ENCODE measurements around the gene AMBN.

AMBN gene

DNA sequence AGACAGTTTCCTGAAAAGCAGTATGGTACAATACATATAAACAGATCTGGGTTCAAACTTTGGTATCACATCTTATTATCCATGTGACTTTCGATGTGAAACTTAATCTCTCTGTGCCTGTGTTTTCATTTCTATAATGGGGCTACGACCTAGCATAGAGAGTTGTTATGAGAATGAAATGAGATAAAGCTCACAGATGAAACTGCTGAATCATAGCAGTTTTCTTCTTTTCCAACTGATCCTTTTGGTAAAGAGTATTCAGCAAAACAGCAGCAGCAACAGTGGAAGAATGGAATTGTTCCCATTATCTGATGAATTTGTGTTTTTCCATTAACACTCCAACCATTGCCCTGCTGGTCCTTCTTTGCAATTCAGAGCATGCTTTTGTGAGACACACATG lies 16.3 kb downstream of the AMBN start:
- DNase-seq: no peak
- Histone ChIP-seq H3K9me3 (ENCODE audit: control extremely low read depth in 1 of 5, control insufficient read depth in 4 of 5, insufficient read depth in 2 of 5, low read depth in 1 of 5, low read length in 4 of 5) (no peaks in the 10 kb centered on the region), H3K4me3 (ENCODE audit: control insufficient read depth in 1 of 7, extremely low read depth in 1 of 7, insufficient read depth in 4 of 7, low read depth in 2 of 7, low read length in 6 of 7) (no peak overlapping the region), H3K27me3 (replicated peaks in 2 of 5; ENCODE audit: control insufficient read depth in 4 of 5, insufficient read depth in 5 of 5, low read length in 4 of 5) (no peaks in the 10 kb centered on the region), H3K4me1 (ENCODE audit: control extremely low read depth in 1 of 4, control insufficient read depth in 4 of 4, insufficient read depth in 4 of 4, low read length in 3 of 4) (peaks cover 0 to 2% (median 1%) of the 10 kb centered on the region in 4 experiments), H3K27ac (ENCODE audit: insufficient read depth in 1 of 2, low read depth in 1 of 2, low read length in 2 of 2, poor library complexity in 1 of 2, severe bottlenecking in 2 of 2) (no peak overlapping the region), H3K36me3 (ENCODE audit: control insufficient read depth in 4 of 4, insufficient read depth in 4 of 4, low read length in 3 of 4) (no peaks in the 10 kb centered on the region)
- WGBS (ENCODE audit: insufficient coverage): no CpG with 5 or more reads among the region's 2 CpGs
- ChIA-PET CTCF (no interaction called here), POLR2A (no interaction called here)

- CTCF ChIA-PET: interaction anchor here (1.1 to 1.6 kb wide), 6 partner anchors 8 to 1098 kb away, joined by 3 read pairs; no protein-coding TSS in a partner anchor
- DNase-seq: no peak
- POLR2A ChIA-PET: no interaction called here
These were observed 21.5 kb downstream of the AMBN start for GRCh38 chr4:70613306-70614183.

GRCh38 chr4:70614184-70614555 lies 22.1 kb downstream of the AMBN start:
- Histone ChIP-seq H3K36me3 (ENCODE audit: control insufficient read depth in 4 of 4, insufficient read depth in 4 of 4, low read length in 3 of 4) (no peaks in the 10 kb centered on the region), H3K4me1 (ENCODE audit: control extremely low read depth in 1 of 4, control insufficient read depth in 4 of 4, insufficient read depth in 4 of 4, low read length in 3 of 4) (peaks cover 0 to 15% (median 12%) of the 10 kb centered on the region in 4 experiments), H3K4me3 (ENCODE audit: control insufficient read depth in 1 of 7, extremely low read depth in 1 of 7, insufficient read depth in 4 of 7, low read depth in 2 of 7, low read length in 6 of 7) (peak overlapping the region in 1 of 7 experiments; percentile 60), H3K27me3 (replicated peaks in 2 of 5; ENCODE audit: control insufficient read depth in 4 of 5, insufficient read depth in 5 of 5, low read length in 4 of 5) (no peaks in the 10 kb centered on the region), H3K27ac (ENCODE audit: insufficient read depth in 1 of 2, low read depth in 1 of 2, low read length in 2 of 2, poor library complexity in 1 of 2, severe bottlenecking in 2 of 2) (no peak overlapping the region), H3K9me3 (ENCODE audit: control extremely low read depth in 1 of 5, control insufficient read depth in 4 of 5, insufficient read depth in 2 of 5, low read depth in 1 of 5, low read length in 4 of 5) (no peaks in the 10 kb centered on the region)
- peak in 2 of 3 donors; percentile 50 to 59 for DNase-seq
- POLR2A ChIA-PET: no interaction called here
- CTCF ChIA-PET: interaction anchor here (0.6 to 1.6 kb wide), 5 partner anchors 8 to 1097 kb away, joined by 3 read pairs; no protein-coding TSS in a partner anchor
- WGBS (ENCODE audit: insufficient coverage): no CpG with 5 or more reads among the region's 3 CpGs

More at GRCh38 chr4:70613306-70614183, 21.5 kb downstream of the AMBN start:
- WGBS (ENCODE audit: insufficient coverage): 7% methylated on average over 4 of the region's 9 CpGs
- Histone ChIP-seq H3K27me3 (replicated peaks in 2 of 5; ENCODE audit: control insufficient read depth in 4 of 5, insufficient read depth in 5 of 5, low read length in 4 of 5) (no peaks in the 10 kb centered on the region), H3K36me3 (ENCODE audit: control insufficient read depth in 4 of 4, insufficient read depth in 4 of 4, low read length in 3 of 4) (no peaks in the 10 kb centered on the region), H3K9me3 (ENCODE audit: control extremely low read depth in 1 of 5, control insufficient read depth in 4 of 5, insufficient read depth in 2 of 5, low read depth in 1 of 5, low read length in 4 of 5) (no peaks in the 10 kb centered on the region), H3K4me1 (ENCODE audit: control extremely low read depth in 1 of 4, control insufficient read depth in 4 of 4, insufficient read depth in 4 of 4, low read length in 3 of 4) (peaks cover 0 to 15% (median 12%) of the 10 kb centered on the region in 4 experiments), H3K4me3 (ENCODE audit: control insufficient read depth in 1 of 7, extremely low read depth in 1 of 7, insufficient read depth in 4 of 7, low read depth in 2 of 7, low read length in 6 of 7) (peak overlapping the region in 2 of 7 experiments; percentile 22 to 60), H3K27ac (ENCODE audit: insufficient read depth in 1 of 2, low read depth in 1 of 2, low read length in 2 of 2, poor library complexity in 1 of 2, severe bottlenecking in 2 of 2) (no peak overlapping the region)

DNA sequence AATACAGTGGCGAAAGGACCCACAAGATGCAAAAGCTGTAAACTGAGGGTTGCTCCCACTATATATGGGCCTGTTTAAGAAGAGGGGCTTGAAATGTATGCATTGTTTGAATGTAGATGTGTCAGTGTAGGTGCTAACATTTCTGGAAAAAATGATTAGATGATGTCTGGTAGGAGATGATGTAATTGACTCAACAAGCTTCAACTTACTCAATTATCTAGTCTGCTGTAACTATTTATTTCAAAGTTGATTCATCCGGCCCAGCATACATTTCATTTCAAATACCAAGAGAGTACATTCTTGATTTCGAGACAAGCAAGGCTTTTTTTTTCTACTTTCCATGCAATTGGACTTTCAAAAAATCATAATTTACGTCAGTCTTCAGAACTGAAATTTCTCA lies 27.2 kb downstream of the AMBN start:
- peak in 2 of 3 donors; percentile 39 to 51 for DNase-seq
- ChIA-PET POLR2A (no interaction called here), CTCF (no interaction called here)
- H3K9me3 ChIP-seq (ENCODE audit: control extremely low read depth in 1 of 5, control insufficient read depth in 4 of 5, insufficient read depth in 2 of 5, low read depth in 1 of 5, low read length in 4 of 5): no peaks in the 10 kb centered on the region
- H3K27me3 ChIP-seq (replicated peaks in 2 of 5; ENCODE audit: control insufficient read depth in 4 of 5, insufficient read depth in 5 of 5, low read length in 4 of 5): no peaks in the 10 kb centered on the region
- peaks cover 0 to 5% (median 2%) of the 10 kb centered on the region in 4 experiments for H3K4me1 ChIP-seq (ENCODE audit: control extremely low read depth in 1 of 4, control insufficient read depth in 4 of 4, insufficient read depth in 4 of 4, low read length in 3 of 4)
- no peak overlapping the region for H3K27ac ChIP-seq (ENCODE audit: insufficient read depth in 1 of 2, low read depth in 1 of 2, low read length in 2 of 2, poor library complexity in 1 of 2, severe bottlenecking in 2 of 2)
- H3K4me3 ChIP-seq (ENCODE audit: control insufficient read depth in 1 of 7, extremely low read depth in 1 of 7, insufficient read depth in 4 of 7, low read depth in 2 of 7, low read length in 6 of 7): no peak overlapping the region
- WGBS (ENCODE audit: insufficient coverage): 96% methylated on average over 3 of the region's 4 CpGs
- no peaks in the 10 kb centered on the region for H3K36me3 ChIP-seq (ENCODE audit: control insufficient read depth in 4 of 4, insufficient read depth in 4 of 4, low read length in 3 of 4)

GRCh38 chr4:70619778-70620177 lies 27.7 kb downstream of the AMBN start:
- no CpG with 5 or more reads among the region's 2 CpGs for WGBS (ENCODE audit: insufficient coverage)
- H3K4me1 ChIP-seq (ENCODE audit: control extremely low read depth in 1 of 4, control insufficient read depth in 4 of 4, insufficient read depth in 4 of 4, low read length in 3 of 4): peaks cover 0 to 4% (median under 1%) of the 10 kb centered on the region in 4 experiments
- POLR2A ChIA-PET: no interaction called here
- CTCF ChIA-PET: no interaction called here
- no peaks in the 10 kb centered on the region for H3K27me3 ChIP-seq (replicated peaks in 2 of 5; ENCODE audit: control insufficient read depth in 4 of 5, insufficient read depth in 5 of 5, low read length in 4 of 5)
- peak in 2 of 3 donors; percentile 43 to 56 for DNase-seq
- H3K36me3 ChIP-seq (ENCODE audit: control insufficient read depth in 4 of 4, insufficient read depth in 4 of 4, low read length in 3 of 4): no peaks in the 10 kb centered on the region
- H3K9me3 ChIP-seq (ENCODE audit: control extremely low read depth in 1 of 5, control insufficient read depth in 4 of 5, insufficient read depth in 2 of 5, low read depth in 1 of 5, low read length in 4 of 5): no peaks in the 10 kb centered on the region
- no peak overlapping the region for H3K4me3 ChIP-seq (ENCODE audit: control insufficient read depth in 1 of 7, extremely low read depth in 1 of 7, insufficient read depth in 4 of 7, low read depth in 2 of 7, low read length in 6 of 7)
- no peak overlapping the region for H3K27ac ChIP-seq (ENCODE audit: insufficient read depth in 1 of 2, low read depth in 1 of 2, low read length in 2 of 2, poor library complexity in 1 of 2, severe bottlenecking in 2 of 2)

DNA sequence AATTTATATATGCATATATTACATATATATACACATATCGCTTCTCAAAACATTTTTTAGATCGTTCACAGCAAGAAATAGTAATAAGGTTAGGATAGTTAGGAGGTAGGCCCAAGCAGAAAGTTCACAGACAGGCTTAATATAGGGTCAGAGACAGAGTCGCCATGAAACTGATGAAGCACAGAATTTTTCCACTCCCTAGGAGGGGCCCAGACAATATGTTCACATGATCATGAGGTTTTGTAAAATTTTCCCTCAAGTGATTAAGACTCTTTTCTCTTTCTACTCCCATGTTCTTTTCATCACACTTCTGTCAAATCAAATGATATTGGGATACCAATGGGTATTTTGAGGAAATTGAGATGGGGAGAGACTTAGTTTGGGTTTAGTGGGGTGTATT lies 31.3 kb downstream of the AMBN start:
- WGBS (ENCODE audit: insufficient coverage): no CpG with 5 or more reads among the region's 3 CpGs
- Histone ChIP-seq H3K9me3 (ENCODE audit: control extremely low read depth in 1 of 5, control insufficient read depth in 4 of 5, insufficient read depth in 2 of 5, low read depth in 1 of 5, low read length in 4 of 5) (no peaks in the 10 kb centered on the region), H3K27ac (ENCODE audit: insufficient read depth in 1 of 2, low read depth in 1 of 2, low read length in 2 of 2, poor library complexity in 1 of 2, severe bottlenecking in 2 of 2) (no peak overlapping the region), H3K4me1 (ENCODE audit: control extremely low read depth in 1 of 4, control insufficient read depth in 4 of 4, insufficient read depth in 4 of 4, low read length in 3 of 4) (peaks cover 0 to 4% (median 2%) of the 10 kb centered on the region in 4 experiments), H3K36me3 (ENCODE audit: control insufficient read depth in 4 of 4, insufficient read depth in 4 of 4, low read length in 3 of 4) (no peaks in the 10 kb centered on the region), H3K4me3 (ENCODE audit: control insufficient read depth in 1 of 7, extremely low read depth in 1 of 7, insufficient read depth in 4 of 7, low read depth in 2 of 7, low read length in 6 of 7) (no peak overlapping the region), H3K27me3 (replicated peaks in 2 of 5; ENCODE audit: control insufficient read depth in 4 of 5, insufficient read depth in 5 of 5, low read length in 4 of 5) (no peaks in the 10 kb centered on the region)
- ChIA-PET POLR2A (no interaction called here), CTCF (no interaction called here)
- peak in 2 of 3 donors; percentile 63 to 68 for DNase-seq

DNA sequence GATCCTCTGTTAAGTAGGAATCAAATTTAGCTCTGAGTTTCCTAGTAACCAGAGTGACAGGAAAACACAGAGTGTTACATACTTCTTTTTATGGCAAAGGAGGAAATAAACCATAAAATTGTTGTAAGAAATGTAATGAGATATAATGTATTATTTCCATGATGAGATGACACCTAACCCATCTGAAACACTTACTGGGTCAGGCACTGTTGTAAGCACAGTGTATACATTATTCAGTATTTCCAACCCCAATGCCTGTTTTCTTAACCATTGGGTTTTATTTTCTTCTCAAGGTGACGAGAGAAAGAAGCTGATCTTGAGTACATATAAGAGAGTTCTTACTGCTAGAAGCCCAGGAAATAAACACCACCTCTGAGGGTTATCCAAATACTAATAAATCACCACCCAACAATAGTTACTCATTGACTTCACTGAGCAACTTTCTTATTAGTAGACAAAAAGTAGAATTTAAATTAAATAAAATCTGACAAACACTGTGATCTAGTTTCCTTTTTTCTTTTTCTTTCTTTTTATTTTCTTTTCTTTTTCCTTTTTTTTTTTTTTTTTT lies 32.3 kb downstream of the AMBN start:
- DNase-seq: peak in 2 of 3 donors; percentile 14 to 34
- POLR2A ChIA-PET: no interaction called here

More for the DNA sequence above, 32.3 kb downstream of the AMBN start:
- no peaks in the 10 kb centered on the region for H3K36me3 ChIP-seq (ENCODE audit: control insufficient read depth in 4 of 4, insufficient read depth in 4 of 4, low read length in 3 of 4)
- no peak overlapping the region for H3K27ac ChIP-seq (ENCODE audit: insufficient read depth in 1 of 2, low read depth in 1 of 2, low read length in 2 of 2, poor library complexity in 1 of 2, severe bottlenecking in 2 of 2)
- H3K4me1 ChIP-seq (ENCODE audit: control extremely low read depth in 1 of 4, control insufficient read depth in 4 of 4, insufficient read depth in 4 of 4, low read length in 3 of 4): peaks cover 0 to 4% (median 2%) of the 10 kb centered on the region in 4 experiments
- H3K27me3 ChIP-seq (replicated peaks in 2 of 5; ENCODE audit: control insufficient read depth in 4 of 5, insufficient read depth in 5 of 5, low read length in 4 of 5): no peaks in the 10 kb centered on the region
- no CpG with 5 or more reads among the region's 1 CpG for WGBS (ENCODE audit: insufficient coverage)
- CTCF ChIA-PET: no interaction called here
- H3K9me3 ChIP-seq (ENCODE audit: control extremely low read depth in 1 of 5, control insufficient read depth in 4 of 5, insufficient read depth in 2 of 5, low read depth in 1 of 5, low read length in 4 of 5): no peaks in the 10 kb centered on the region
- H3K4me3 ChIP-seq (ENCODE audit: control insufficient read depth in 1 of 7, extremely low read depth in 1 of 7, insufficient read depth in 4 of 7, low read depth in 2 of 7, low read length in 6 of 7): no peak overlapping the region

Measured in common myeloid progenitor, CD34-positive (primary cell).